ENCODE measurements around the gene GUCY2D.

DNA sequence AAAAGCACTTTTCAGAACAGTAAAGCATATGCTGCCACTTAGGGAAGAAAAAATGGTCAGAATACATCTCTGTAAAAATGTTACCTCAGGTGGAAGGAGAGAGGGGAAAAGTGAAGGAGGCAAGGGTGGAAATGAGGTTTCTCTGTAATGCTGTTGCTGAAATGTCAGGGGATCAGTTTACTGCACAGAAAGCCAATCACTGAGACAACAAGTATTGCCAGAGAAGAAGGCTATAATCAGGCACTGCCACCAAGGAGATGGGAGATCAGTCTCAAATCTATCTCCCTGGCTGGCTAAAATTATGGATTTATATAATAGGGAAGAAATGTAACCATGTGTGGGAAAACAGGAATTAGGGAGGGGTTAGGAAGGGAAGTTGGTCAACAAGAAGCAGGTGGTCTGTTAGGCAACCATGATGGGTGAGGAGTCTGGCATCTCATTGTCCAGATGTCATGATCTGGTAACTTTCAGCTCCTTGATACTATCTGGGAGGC lies 27.7 kb upstream of the GUCY2D start:
- TF ChIP-seq, protein P1, sequence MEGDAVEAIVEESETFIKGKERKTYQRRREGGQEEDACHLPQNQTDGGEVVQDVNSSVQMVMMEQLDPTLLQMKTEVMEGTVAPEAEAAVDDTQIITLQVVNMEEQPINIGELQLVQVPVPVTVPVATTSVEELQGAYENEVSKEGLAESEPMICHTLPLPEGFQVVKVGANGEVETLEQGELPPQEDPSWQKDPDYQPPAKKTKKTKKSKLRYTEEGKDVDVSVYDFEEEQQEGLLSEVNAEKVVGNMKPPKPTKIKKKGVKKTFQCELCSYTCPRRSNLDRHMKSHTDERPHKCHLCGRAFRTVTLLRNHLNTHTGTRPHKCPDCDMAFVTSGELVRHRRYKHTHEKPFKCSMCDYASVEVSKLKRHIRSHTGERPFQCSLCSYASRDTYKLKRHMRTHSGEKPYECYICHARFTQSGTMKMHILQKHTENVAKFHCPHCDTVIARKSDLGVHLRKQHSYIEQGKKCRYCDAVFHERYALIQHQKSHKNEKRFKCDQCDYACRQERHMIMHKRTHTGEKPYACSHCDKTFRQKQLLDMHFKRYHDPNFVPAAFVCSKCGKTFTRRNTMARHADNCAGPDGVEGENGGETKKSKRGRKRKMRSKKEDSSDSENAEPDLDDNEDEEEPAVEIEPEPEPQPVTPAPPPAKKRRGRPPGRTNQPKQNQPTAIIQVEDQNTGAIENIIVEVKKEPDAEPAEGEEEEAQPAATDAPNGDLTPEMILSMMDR (optimal IDR thresholded peaks at IDR 0.05 in 1 of 3, IDR thresholded peaks at IDR 0.05 in 1 of 3, conservative IDR thresholded peaks at IDR 0.05 in 1 of 3; ENCODE audit: extremely low read depth in 1 of 3, insufficient read depth in 2 of 3, low read length in 3 of 3) = no peak
- no peak for TF ChIP-seq EZH2 (IDR thresholded peaks at IDR 0.05; ENCODE audit: low read length)

All from keratinocyte (primary cell).